ENCODE data around the gene MNDA. TPM values are rescaled to one million over a fixed set of nuclear protein-coding genes. Genes with fewer than 3 reads are reported as not detected.

The MNDA gene
- total and polyA plus RNA-seq, 11 donors, result 1.1 to 38.0 (median 2.3) TPM

DNA sequence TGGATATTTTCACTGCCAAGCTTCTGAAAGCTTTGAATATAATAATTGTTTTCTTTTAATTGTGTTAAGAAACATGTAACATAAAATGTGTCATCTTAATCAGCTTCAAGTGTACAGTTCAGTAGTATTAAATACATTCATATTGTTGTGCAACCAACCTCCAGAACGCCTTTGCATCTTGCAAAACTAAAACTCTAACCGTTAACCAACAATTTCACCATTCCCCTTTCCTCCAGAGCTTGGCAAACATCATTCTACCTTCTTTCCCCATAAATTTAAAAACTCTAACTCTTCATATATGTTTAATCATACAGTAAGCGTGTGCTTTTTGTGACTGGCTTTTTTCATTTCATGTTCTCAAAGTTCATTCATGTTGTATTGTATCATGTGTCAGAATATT lies 2.1 kb downstream of the MNDA start:
- ATAC-seq, result no peak
- peak overlapping the region in 4 of 12 donors; percentile 25 to 56 (median 34) for H3K4me3 ChIP-seq
- H3K36me3 ChIP-seq, result no peaks in the 10 kb centered on the region
- TF ChIP-seq POLR2A (IDR thresholded peaks at IDR 0.05), result no peak
- peak overlapping the region in 1 of 12 donors; percentile 90 for H3K27ac ChIP-seq
- WGBS, 4 donors, result 77 to 86% (median 82%) methylated on average over 3 of the region's 3 CpGs
- intact Hi-C loops (cut with DNase I), result no loop called here
- peaks cover 0 to 19% (median 0%) of the 10 kb centered on the region in 12 donors for H3K4me1 ChIP-seq
- peaks cover 0 to 7% (median 0%) of the 10 kb centered on the region in 12 donors for H3K9me3 ChIP-seq
- DNase-seq, result no peak
- H3K27me3 ChIP-seq, result no peaks in the 10 kb centered on the region

DNA sequence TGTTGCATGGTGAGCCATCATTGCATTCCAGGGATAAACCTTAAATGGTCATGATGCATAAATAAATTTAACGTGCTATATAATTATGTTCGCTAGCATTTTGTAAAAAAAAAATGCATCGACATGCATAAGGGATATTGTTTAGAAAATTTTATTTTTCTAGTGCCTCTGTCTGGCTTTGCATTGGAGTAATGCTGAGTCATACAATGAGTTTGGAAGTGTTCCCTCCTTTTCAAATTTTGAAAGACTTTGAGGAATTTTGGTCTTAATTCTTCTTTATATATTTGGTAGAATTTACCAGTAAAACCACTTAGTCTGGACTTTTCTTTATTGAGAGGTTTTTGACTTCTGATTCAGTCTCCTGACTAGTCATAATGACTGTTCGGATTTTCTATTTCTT lies 4.9 kb downstream of the MNDA start:
- intact Hi-C loops (cut with DNase I), result no loop called here

DNA sequence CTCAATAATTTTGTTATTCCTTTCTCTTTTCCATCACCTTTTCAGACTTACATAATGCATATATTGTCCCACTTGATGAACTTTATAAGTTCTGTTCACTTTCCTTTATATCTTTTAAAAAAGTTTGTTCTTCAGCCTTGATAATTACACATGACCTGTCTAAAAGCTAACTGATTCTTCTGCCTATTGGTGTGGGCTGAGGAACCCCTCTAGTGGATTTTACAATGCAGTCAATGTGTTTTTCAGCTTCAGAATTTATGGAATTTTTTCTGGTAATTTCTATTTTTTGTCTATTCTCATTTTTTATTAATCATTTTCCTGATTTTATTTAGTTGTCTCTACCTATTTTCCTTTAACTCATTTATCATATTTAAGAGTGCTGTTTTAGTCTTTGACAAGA lies 7.5 kb downstream of the MNDA start:
- DNase-seq (no peak), ATAC-seq (no peak)
- Histone ChIP-seq H3K9me3 (peaks cover 0 to 13% (median 0%) of the 10 kb centered on the region in 12 donors), H3K36me3 (peaks cover 0 to 11% (median 0%) of the 10 kb centered on the region in 9 donors), H3K27me3 (peaks cover 0 to 4% (median 0%) of the 10 kb centered on the region in 9 donors), H3K4me1 (peaks cover 0 to 11% (median 0%) of the 10 kb centered on the region in 12 donors), H3K27ac (no peak overlapping the region), H3K4me3 (no peak overlapping the region)
- TF ChIP-seq, protein P1, sequence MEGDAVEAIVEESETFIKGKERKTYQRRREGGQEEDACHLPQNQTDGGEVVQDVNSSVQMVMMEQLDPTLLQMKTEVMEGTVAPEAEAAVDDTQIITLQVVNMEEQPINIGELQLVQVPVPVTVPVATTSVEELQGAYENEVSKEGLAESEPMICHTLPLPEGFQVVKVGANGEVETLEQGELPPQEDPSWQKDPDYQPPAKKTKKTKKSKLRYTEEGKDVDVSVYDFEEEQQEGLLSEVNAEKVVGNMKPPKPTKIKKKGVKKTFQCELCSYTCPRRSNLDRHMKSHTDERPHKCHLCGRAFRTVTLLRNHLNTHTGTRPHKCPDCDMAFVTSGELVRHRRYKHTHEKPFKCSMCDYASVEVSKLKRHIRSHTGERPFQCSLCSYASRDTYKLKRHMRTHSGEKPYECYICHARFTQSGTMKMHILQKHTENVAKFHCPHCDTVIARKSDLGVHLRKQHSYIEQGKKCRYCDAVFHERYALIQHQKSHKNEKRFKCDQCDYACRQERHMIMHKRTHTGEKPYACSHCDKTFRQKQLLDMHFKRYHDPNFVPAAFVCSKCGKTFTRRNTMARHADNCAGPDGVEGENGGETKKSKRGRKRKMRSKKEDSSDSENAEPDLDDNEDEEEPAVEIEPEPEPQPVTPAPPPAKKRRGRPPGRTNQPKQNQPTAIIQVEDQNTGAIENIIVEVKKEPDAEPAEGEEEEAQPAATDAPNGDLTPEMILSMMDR (IDR thresholded peaks at IDR 0.05), result no peak
- TF ChIP-seq POLR2A (IDR thresholded peaks at IDR 0.05), result no peak
- intact Hi-C loops (cut with DNase I), result no loop called here

More for the DNA sequence above, 4.9 kb downstream of the MNDA start:
- no peak for TF ChIP-seq POLR2A (IDR thresholded peaks at IDR 0.05)
- Histone ChIP-seq H3K36me3 (no peaks in the 10 kb centered on the region), H3K4me1 (peaks cover 0 to 11% (median 0%) of the 10 kb centered on the region in 12 donors), H3K4me3 (peak overlapping the region in 1 of 12 donors; percentile 56), H3K27ac (peak overlapping the region in 1 of 12 donors; percentile 90), H3K27me3 (peaks cover 0 to 4% (median 0%) of the 10 kb centered on the region in 9 donors), H3K9me3 (peaks cover 0 to 13% (median 0%) of the 10 kb centered on the region in 12 donors)
- 86 to 91% (median 88%) methylated on average over 4 of the region's 4 CpGs for WGBS, 4 donors
- DNase-seq, result no peak
- ATAC-seq, result no peak

GRCh38 chr1:158839566-158839965 lies 8.4 kb downstream of the MNDA start:
- no peak overlapping the region for H3K27ac ChIP-seq
- no peak for TF ChIP-seq POLR2A (IDR thresholded peaks at IDR 0.05)
- TF ChIP-seq, protein P1 (IDR thresholded peaks at IDR 0.05), result no peak
- H3K27me3 ChIP-seq, result peaks cover 0 to 4% (median 0%) of the 10 kb centered on the region in 9 donors
- WGBS, 4 donors, result 51 to 66% (median 59%) methylated on average over 2 of the region's 2 CpGs
- no peak overlapping the region for H3K4me3 ChIP-seq
- peaks cover 0 to 11% (median 0%) of the 10 kb centered on the region in 12 donors for H3K4me1 ChIP-seq
- H3K36me3 ChIP-seq, result peaks cover 0 to 17% (median 0%) of the 10 kb centered on the region in 9 donors
- ATAC-seq, result no peak
- H3K9me3 ChIP-seq, result peaks cover 0 to 13% (median 0%) of the 10 kb centered on the region in 12 donors
- no peak for DNase-seq
- intact Hi-C loops (cut with DNase I), result no loop called here

DNA sequence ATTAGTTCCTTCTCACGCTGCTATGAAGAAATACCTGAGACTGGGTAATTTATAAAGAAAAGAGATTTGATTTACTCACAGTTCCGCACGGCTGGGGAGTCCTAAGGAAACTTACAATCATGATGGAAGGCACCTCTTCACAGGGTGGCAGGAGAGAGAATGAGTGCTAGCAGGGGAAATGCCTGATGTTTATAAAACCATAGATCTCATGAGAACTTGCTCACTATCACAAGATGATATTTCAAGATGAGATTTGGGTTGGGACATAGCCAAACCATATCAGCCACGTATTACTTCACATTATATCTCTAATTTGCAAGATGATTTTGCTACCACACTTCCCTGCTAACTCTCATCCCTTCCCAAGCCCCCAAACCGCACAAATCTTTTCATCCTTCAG lies 9.1 kb downstream of the MNDA start:
- H3K27me3 ChIP-seq, result peaks cover 0 to 4% (median 0%) of the 10 kb centered on the region in 9 donors
- TF ChIP-seq, protein P1 (IDR thresholded peaks at IDR 0.05), result no peak
- TF ChIP-seq POLR2A (IDR thresholded peaks at IDR 0.05), result no peak

More for the DNA sequence above, 9.1 kb downstream of the MNDA start:
- Histone ChIP-seq H3K4me1 (peaks cover 0 to 11% (median 0%) of the 10 kb centered on the region in 12 donors), H3K36me3 (peaks cover 0 to 17% (median 0%) of the 10 kb centered on the region in 9 donors), H3K9me3 (peaks cover 0 to 13% (median 0%) of the 10 kb centered on the region in 12 donors), H3K27ac (no peak overlapping the region), H3K4me3 (no peak overlapping the region)
- DNase-seq, result no peak
- ATAC-seq, result no peak
- intact Hi-C loops (cut with DNase I), result no loop called here
- 63 to 75% (median 66%) methylated on average over 5 of the region's 5 CpGs for WGBS, 4 donors

All from heart left ventricle (tissue), 16 donors.